IPS DF 6.9 (cell line): ENCODE data around the gene NPAS1.
A peak's percentile ranks its signal among the peaks of the same experiment; 100 is the strongest.

Source experiments
- DNase-seq: peaks from one replicate; pipeline ENCODE4 v3.0.0-alpha.2; 2013; ENCODE audit warnings: low read depth, low spot score
- H3K27ac ChIP-seq: one replicate; pipeline ENCODE4 v1.5.1; 2013; ENCODE audit warnings: low read length, control low read depth
- H3K27me3 ChIP-seq: 2 replicates; pipeline ENCODE4 v1.6.1; 2013; ENCODE audit warnings: mild to moderate bottlenecking, low read length; ENCODE audit not compliant: control insufficient read depth, insufficient read depth
- H3K36me3 ChIP-seq: 2 replicates; pipeline ENCODE4 v1.6.1; 2013; ENCODE audit warnings: low read length; ENCODE audit not compliant: control insufficient read depth, insufficient read depth
- H3K4me1 ChIP-seq: 2 replicates; pipeline ENCODE4 v1.6.1; 2013; ENCODE audit warnings: low read length; ENCODE audit not compliant: control insufficient read depth, insufficient read depth
- H3K4me3 ChIP-seq: 2 replicates; pipeline ENCODE4 v1.5.1; 2013; ENCODE audit warnings: mild to moderate bottlenecking, low read length
- H3K9me3 ChIP-seq: 2 replicates; pipeline ENCODE4 v1.6.1; 2013; ENCODE audit warnings: low read length, inconsistent platforms; ENCODE audit not compliant: control insufficient read depth, insufficient read depth
- WGBS: extraction: QIAGEN DNeasy Blood & Tissue Kit; methylation state at CpG from one replicate; pipeline ENCODE4 v1.1.7; 2013; ENCODE audit warnings: mixed read lengths, missing lambda C conversion rate; ENCODE audit not compliant: insufficient read length, insufficient coverage; 5-methylcytosine and 5-hydroxymethylcytosine counted together

Gene NPAS1, protein sequence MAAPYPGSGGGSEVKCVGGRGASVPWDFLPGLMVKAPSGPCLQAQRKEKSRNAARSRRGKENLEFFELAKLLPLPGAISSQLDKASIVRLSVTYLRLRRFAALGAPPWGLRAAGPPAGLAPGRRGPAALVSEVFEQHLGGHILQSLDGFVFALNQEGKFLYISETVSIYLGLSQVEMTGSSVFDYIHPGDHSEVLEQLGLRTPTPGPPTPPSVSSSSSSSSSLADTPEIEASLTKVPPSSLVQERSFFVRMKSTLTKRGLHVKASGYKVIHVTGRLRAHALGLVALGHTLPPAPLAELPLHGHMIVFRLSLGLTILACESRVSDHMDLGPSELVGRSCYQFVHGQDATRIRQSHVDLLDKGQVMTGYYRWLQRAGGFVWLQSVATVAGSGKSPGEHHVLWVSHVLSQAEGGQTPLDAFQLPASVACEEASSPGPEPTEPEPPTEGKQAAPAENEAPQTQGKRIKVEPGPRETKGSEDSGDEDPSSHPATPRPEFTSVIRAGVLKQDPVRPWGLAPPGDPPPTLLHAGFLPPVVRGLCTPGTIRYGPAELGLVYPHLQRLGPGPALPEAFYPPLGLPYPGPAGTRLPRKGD

DNA sequence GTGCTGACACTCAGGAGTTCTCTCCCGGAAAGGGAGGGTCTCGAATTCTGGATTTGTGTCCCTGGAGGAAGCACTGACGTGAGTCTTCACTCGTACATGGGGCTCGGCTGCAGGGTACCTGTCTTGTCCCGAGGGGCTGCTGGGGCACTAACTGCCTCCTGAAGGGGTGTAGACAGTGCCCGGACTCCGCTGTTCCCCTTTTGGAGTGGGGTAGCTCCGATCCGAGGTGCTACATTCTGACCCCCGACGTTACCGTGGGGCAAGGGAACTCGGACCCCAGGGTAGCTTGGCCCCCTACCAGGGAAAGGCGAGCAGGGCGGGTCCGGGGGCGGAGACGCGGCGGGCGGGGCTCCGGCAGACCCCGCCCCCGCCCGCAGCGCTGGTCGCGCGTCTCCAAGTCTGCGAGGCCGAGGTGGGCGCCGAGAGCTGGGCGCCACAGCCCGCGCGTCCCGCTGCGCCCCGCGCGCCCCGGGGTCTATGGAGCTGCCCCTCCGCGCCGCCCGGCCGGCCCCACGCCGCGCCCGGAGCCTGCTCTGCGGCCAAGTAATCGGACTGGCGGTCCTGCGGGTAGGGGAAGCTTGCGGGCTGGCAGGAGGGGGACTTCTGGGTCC, at the start of gene NPAS1:
NPAS1 (plus strand) TSS at position 407 of the 611 bp plus-strand sequence. CDS start 1,211 bp downstream, outside the sequence.
- DNase-seq, result no peak
- Histone ChIP-seq H3K27me3 (peaks cover 29% of the 10 kb centered on the region), H3K9me3 (no peaks in the 10 kb centered on the region), H3K4me3 (peak within 1 kb of the TSS; percentile 49; the same call in 1 of the 2 replicates), H3K27ac (no peak within 1 kb of the TSS), H3K36me3 (no peaks in the 10 kb centered on the region), H3K4me1 (peaks cover 3% of the 10 kb centered on the region; the same call in 1 of the 2 replicates)
- WGBS, result no CpG with 5 or more reads among the region's 58 CpGs

DNA sequence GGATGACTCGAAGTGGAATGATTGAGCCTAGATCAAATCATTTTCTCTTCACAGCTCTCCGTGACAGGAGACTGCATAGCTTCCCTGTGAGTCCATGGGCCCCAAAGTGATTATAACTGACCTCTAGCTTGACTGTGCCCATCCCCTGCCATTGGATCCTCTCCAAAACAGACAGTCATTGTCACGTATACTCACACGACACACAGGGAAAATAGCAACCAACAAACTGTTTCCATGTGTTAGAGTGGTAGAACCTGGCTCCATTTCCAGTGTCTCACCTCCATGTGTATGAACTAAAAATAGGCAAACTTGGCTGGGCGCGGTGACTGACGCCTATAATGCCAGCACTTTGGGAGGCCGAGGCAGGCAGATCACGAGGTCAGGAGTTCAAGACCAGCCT, 48.8 kb upstream of the NPAS1 start:
- H3K27ac ChIP-seq, result no peak overlapping the region
- no peak overlapping the region for H3K4me3 ChIP-seq
- H3K27me3 ChIP-seq, result no peaks in the 10 kb centered on the region
- no peak for DNase-seq
- H3K4me1 ChIP-seq, result peaks cover 3% of the 10 kb centered on the region; the same call in 1 of the 2 replicates
- no peaks in the 10 kb centered on the region for H3K9me3 ChIP-seq
- no peaks in the 10 kb centered on the region for H3K36me3 ChIP-seq
- WGBS, result no CpG with 5 or more reads among the region's 9 CpGs

DNA sequence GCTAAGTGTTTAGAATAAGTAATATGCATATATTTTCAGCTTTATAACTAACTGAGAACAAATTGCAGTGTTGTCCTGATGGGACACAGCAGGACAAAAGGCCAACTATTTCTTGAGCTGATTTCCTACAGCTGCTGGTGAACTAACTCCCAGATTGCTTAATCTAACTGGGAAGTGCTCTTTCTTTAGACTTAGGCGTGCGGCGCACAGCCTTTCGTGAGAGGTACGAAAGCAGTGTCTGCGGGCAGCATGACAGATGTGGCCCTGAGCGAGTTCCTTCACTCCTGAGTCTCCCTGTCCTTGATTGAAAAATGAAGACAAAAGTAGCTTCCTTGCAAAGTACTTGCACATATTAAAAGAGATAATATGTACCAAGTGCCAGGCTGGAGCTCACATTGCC, 47.3 kb upstream of the NPAS1 start:
- WGBS, result no CpG with 5 or more reads among the region's 7 CpGs
- Histone ChIP-seq H3K4me1 (peaks cover 12% of the 10 kb centered on the region), H3K27me3 (no peaks in the 10 kb centered on the region), H3K27ac (no peak overlapping the region), H3K4me3 (no peak overlapping the region), H3K36me3 (no peaks in the 10 kb centered on the region), H3K9me3 (no peaks in the 10 kb centered on the region)
- DNase-seq, result no peak

DNA sequence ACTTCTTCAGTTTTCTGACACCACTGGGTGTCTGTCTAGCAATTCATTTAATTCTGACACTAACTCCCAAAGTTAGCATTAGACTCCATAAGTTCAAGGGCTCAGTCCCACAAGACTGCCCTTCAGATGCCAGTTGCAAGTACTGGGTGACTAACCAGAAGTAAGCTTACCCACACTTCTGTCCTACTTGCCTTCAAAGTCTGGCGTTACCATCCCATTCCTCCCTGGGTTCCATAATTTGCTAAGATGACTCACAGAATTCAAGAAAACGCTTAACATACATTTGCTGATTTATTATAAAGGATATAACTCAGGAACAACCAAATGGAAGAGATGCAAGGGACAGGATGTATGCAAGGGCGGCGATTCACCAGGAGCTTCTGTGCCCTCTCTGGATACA, 45.5 kb upstream of the NPAS1 start:
- no peaks in the 10 kb centered on the region for H3K36me3 ChIP-seq
- no peaks in the 10 kb centered on the region for H3K9me3 ChIP-seq
- H3K27me3 ChIP-seq, result no peaks in the 10 kb centered on the region
- WGBS, result no CpG with 5 or more reads among the region's 4 CpGs
- DNase-seq, result no peak
- peaks cover 16% of the 10 kb centered on the region for H3K4me1 ChIP-seq
- no peak overlapping the region for H3K4me3 ChIP-seq
- no peak overlapping the region for H3K27ac ChIP-seq

DNA sequence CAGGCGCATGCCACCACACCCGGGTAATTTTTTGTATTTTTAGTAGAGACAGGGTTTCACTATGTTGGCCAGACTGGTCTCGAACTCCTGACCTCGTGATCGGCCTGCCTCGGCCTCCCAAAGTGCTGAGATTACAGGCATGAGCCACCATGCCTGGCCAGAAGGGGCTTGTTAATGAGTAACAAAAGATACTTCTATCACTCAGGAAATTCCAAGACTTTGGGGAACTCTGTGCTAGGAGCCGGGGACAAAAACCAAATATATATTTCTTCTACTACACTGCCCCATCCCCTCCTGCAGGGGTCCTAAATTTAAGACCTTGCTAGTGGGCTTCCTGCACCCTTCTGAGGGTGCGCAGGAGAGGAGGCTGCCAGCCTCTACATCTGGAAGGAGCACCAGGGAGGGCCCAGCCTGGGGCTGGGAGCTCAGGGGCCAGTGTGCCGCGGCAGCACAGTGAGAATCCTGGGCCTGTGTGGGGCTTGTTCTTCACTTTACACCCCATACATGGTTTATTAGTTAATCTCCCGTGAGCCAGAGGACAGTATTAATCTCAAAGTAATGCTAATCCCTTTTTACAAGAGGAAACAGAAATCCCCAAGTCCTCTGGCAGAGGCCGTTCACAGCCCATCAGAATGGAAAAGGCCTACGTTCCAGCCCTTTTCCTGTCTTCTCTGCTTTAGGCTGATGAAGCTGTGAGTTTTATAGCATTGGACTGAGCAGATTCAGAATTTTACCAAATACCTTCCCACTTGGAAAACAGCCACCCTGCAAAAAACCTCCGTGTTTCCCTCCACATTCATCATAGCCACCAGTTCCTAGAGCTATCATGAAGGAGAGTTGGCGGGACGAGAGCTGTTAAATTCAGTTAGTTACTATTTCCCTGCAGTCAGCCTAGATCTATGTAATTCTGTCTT, 44.4 kb upstream of the NPAS1 start:
- no peak overlapping the region for H3K4me3 ChIP-seq
- H3K27ac ChIP-seq, result no peak overlapping the region
- peaks cover 19% of the 10 kb centered on the region for H3K4me1 ChIP-seq

DNA sequence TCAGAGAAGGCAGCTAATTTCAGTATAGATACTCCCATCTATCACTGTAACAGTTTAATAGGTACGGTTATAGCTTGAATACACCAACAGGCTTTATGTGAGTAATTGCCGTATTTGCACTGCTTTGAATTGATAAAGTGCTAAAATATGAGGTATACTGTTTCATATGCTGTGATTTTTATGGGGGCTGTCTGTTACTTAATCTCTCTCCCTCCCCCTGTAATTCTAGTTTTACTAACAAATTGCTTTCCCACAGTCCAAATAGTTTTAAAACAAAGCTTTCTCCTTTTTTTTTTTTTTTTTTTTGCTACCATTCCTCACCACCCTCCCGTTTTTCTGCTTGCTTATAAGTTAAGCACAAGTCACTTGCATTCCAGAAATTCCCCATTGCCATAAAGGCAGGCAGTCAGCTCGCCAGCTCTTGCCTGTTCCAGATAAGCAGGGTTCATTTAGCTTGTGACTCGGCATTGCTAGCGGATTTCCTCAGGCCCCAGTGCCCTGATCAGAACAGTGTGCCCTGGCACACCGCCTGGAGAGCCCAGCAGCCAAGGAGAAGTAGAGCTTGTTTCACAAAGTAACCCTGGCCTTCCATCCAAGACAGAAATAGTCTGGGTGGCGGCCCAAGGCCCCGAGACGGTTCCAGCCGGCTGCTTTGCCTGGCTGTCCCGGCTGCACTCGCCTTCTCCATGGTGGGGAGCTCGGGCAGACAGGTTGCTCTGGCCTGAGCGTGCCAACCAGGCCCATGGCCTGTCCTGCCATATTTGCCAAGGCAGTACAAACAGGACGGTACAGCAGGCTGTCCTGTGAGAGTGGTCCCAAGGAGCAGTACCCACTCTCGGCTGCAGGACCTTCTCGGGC, 43.5 kb upstream of the NPAS1 start:
- no CpG with 5 or more reads among the region's 18 CpGs for WGBS
- no peak for DNase-seq
- H3K4me1 ChIP-seq, result peaks cover 19% of the 10 kb centered on the region
- H3K27ac ChIP-seq, result no peak overlapping the region
- no peaks in the 10 kb centered on the region for H3K27me3 ChIP-seq
- H3K9me3 ChIP-seq, result no peaks in the 10 kb centered on the region
- H3K36me3 ChIP-seq, result no peaks in the 10 kb centered on the region
- H3K4me3 ChIP-seq, result no peak overlapping the region

More for the DNA sequence above, 44.4 kb upstream of the NPAS1 start:
- no peaks in the 10 kb centered on the region for H3K36me3 ChIP-seq
- DNase-seq, result no peak
- no peaks in the 10 kb centered on the region for H3K9me3 ChIP-seq
- no CpG with 5 or more reads among the region's 16 CpGs for WGBS
- H3K27me3 ChIP-seq, result no peaks in the 10 kb centered on the region

DNA sequence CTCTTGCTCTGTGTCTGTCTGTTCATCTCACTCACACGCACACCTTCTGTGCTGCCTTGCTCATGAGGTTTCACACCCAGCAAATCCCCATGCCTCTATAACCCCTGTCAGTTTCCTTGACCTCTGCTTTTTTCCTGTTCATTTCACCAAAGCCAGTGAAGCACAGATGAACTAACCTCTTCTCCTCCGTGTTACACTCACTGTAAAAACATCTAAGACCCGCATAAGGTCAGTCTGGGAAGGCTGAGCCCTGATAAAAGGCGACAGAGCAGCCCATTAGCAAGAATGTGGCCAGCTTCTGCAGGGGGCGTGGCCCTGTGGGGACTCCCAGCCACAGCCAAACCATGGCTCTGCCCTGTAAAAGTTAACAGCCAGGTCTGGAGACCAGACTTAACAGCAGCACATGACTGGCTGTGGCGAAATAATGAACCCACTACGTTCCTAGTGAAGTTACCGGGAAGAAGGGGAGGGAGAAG, 42.8 kb upstream of the NPAS1 start:
- Histone ChIP-seq H3K27ac (no peak overlapping the region), H3K4me1 (peaks cover 19% of the 10 kb centered on the region), H3K36me3 (no peaks in the 10 kb centered on the region), H3K27me3 (no peaks in the 10 kb centered on the region), H3K4me3 (no peak overlapping the region), H3K9me3 (no peaks in the 10 kb centered on the region)
- DNase-seq, result no peak
- no CpG with 5 or more reads among the region's 8 CpGs for WGBS

DNA sequence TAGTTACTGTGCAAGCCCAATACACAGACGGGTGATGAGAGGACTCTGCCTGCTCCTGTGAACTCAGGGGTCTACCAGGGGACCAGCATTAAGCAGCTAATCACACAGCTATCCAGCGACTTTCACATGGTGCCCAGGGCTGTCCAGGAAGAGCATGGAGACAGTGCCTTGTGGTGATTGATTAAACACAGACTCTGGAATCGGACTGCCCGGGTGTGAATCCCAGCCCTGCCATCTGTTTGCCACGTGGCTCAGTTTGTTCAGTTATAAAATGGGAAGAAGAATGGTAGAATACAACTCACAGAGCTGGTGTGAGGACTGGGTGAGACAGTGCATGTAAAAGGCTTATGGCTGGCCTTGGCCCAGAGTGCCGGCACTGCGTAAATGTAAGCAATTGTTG, 42.1 kb upstream of the NPAS1 start:
- Histone ChIP-seq H3K36me3 (no peaks in the 10 kb centered on the region), H3K4me3 (no peak overlapping the region), H3K4me1 (peaks cover 19% of the 10 kb centered on the region), H3K27ac (no peak overlapping the region), H3K9me3 (no peaks in the 10 kb centered on the region), H3K27me3 (no peaks in the 10 kb centered on the region)
- no peak for DNase-seq
- no CpG with 5 or more reads among the region's 7 CpGs for WGBS

DNA sequence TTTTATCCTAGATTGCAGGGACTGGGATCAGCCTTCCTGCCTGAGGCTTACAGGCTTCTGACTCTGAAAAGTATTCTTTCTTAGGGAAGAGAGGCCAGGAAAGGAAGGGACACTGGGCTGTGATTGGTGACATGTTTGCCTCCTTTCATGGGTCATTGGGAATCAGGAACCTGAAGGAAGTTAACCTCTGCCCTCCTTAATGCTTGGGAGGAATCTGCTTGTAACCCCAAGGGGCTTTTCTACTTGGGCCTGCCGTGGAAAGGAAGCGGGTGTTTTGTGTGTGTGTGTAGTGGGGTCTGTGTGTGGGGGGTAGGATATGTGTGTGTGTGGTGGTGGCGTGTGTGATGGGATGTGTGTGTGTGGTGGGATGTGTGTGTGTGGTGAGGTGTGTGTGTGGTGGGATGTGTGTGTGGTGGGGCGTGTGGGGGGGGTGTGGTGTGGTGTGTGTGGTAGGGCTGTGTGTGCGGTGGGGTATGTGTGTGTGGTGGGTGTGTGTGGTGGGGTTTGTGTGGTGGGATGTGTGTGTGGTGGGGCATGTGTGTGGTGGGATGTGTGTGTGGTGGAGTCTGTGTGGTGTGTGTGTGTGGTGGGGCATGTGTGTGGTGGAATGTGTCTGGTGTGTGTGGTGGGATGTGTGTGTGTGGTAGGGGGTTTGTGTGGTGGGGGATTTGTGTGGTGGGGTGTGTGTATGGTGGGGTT, 41.3 kb upstream of the NPAS1 start:
- no peak overlapping the region for H3K4me3 ChIP-seq
- 100% methylated on average over 3 of the region's 5 CpGs for WGBS
- H3K4me1 ChIP-seq, result peaks cover 19% of the 10 kb centered on the region
- H3K9me3 ChIP-seq, result no peaks in the 10 kb centered on the region
- H3K27ac ChIP-seq, result no peak overlapping the region
- DNase-seq, result no peak
- no peaks in the 10 kb centered on the region for H3K36me3 ChIP-seq
- no peaks in the 10 kb centered on the region for H3K27me3 ChIP-seq
